C1 segment of cervical spinal cord (tissue), 14 donors: Measurements from ENCODE around the gene TNN.
A peak's percentile ranks its signal among the peaks of the same experiment; 100 is the strongest.

Source experiments
- DNase-seq, 14 donors: peaks; one replicate each; lab custom pipeline; 2025; lab: John Stamatoyannopoulos, UW

The TNN gene

DNA sequence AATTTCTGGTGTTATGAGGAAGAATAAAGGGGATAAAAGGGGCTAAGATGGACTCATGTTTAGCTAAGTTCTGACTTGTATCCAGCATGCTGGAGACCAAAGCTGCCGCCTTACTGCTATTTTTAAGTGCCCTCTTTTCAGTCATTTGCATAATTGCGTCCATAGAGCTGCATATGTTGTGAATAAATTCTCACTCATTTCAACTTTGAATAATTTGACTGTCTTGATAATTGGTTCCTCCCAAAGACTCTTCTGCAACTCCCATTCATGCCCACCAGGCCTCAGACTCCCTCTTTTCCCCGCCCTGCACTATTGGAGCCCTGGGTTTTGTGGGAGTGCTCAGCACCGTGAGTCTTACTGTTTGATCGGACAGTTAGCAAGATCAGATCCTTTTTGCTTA is 79.9 kb downstream of the TNN start:
- no peak for DNase-seq

DNA sequence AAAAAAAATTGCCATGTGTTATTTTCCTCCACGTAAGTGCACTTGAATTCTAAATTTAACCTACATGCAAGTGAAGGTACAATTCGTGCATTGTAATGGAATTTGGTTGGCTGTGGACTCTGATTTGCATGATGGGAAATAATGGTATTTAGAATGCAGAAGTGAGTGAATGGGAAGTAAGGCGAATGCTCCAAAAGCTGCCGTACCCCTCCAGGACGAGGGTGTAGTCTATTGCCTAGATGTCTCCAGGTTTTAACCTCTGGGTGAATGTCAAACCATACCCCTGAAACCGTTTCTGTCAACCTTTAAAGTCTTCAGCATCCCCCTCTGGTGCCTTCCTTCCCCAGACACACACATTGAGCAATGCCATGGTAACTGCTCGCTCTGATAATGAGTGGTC is 80.4 kb downstream of the TNN start:
- DNase-seq, result no peak

DNA sequence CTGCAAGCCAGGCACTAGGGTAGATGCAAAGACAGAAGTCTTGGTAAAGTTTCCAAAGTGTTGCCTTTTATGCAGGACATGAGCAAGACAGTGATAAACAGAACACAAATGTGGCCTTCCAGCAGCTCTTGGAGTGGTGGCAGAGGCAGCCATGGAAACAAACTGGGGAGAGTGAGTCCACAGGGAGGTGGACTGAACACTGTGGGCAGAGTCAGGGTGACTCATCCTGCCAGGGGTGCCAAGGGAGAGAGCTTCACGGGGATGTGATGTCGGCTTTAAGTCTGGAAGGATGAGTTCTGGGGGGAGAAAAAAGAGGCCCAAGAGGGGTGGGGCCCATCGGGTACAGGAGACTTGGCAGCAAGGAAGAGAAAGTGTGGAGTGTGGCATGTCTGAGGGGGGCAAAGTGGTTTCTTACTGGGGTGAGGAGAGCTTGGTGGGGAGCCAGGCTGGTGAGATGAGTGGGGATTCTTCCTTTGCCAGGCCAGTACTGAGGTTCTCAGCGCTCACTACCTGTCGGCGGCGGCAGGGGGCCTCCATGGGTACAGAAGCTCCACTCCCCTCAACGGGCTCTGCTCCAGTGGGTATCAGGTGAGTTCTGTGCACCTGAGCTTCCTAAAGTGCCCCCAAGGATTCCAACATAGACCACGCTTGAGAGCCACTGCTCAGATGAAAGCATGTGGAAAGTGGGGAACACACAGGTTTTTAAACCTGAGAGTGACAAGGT is 83.1 kb downstream of the TNN start:
- DNase-seq, result peak in 2 of 14 donors; percentile 14 to 53

DNA sequence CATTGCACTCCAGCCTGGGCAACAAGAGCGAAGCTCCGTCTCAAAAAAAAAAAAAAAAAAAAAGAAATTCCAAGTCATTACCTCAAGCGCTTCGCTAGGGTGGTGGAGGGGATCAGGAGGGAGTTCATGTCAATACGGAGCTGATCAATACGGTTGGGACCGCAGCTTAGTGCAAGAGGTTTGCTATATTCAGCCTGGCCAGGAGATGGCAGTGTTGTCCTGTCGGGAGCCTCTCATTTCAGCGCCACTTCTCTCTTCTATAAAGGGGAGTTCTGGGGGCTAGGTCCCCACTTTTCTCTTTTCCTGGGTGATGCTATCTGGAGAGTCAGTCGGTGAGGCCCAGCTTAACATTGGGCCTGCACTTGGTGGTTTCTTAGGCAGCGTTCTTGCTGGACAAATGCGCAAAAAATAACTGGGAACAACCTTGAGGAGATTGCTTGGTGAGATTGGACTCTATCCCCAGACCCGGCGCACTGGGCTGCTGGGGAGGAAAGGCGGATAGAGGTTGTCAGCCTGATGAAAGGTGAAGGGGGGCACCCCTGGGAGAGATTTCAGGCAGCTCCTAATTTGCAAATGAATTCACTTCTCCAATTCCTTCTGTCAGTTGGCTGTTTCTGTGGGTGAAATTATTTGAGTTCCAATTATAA is 84.5 kb downstream of the TNN start:
- DNase-seq, result peak in 11 of 14 donors; percentile 12 to 52 (median 26)

DNA sequence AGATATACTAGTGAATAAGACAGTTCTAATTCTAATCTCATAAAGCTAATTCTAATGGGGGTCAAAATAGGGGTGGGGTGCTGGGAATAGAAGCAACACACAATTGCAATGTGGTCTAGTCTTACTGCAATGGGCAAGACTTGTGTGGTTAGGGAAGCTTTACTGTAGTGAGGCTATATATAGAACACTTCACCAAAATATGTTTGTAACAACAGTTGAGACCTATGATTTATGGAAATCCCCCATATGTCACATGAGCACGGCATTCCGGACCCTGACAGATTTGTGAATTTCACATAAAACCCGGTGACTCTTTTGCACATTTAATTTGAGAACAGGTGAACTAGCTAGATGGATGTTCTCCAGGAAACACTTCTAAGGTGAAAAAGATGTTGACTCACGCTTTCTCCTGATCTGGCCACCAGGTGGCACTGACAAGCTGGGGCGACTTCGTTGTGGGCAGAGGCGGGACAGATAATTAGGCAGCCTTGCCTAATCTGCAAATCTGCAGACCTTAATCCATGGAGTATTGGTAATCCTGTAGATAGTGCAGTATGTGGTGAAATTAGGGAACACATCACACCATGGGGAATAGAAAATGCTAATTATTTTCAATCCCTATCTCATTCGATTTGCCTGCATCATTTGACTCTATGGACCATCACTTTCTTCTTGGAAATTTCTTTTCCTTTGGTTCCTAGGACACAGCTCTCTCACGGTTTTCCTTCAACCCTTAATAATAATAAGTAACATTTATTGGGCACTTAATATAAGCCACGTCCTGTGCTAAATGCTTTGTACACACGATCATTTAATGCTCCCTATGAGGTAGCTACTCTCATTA is 87.2 kb downstream of the TNN start:
- DNase-seq, result peak in 8 of 14 donors; percentile 5 to 28 (median 13)

DNA sequence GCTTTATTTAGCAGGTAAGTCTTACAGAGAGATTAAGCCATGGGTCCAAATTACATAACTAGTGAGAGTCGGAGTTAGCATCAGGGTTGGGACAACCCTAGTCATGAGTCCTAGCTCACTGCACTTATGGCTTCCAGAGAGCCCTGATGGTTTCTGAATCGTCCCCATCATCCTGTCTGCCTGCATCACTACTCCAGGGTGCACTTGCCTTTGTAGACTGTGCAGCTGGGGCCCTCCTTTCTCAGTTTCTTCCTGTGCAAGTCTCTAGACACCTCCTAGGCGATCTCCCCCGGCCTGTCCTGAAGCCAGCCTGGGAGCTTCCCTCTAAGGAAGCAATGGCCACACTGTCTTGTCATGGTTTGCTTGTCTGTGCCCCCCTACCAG is 87.8 kb downstream of the TNN start:
- no peak for DNase-seq

DNA sequence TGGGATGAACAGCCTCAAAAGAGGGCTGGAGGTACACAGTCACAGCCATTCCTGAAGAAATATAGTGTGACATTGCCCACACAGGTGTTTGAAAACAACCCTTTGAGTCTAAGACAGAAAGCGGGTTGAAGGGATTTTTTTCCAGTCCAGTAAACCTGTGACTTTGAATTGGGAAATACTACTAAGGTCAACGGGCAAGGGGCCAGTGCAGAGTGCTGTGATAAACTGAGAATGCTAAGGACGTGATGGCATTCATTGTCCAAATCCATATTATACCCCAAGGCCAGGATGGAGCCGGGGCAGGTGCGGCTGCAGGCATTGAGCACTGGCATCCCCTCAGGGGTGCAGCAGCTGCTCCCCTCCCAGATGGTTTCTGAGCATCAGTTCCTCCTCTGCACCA is 88.3 kb downstream of the TNN start:
- DNase-seq, result no peak

DNA sequence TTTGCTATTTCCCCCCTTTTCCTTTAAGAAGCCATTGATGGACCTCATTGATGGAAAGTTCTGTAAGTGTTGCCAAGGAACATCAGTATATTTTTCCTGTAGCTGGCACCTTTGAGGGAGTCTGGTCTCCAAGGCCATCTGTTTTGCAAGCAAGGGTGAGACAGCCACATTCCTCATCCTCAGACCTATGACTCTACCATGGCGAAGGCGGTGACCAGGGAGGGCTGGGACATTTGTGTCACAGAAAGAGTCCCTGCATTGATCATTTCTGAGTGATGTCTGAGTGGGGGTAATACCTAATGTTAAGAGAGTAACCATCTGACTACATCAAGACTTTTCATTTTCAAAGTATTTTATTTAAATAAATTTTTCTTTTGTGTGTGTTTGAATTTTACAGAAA is 89.6 kb downstream of the TNN start:
- no peak for DNase-seq

DNA sequence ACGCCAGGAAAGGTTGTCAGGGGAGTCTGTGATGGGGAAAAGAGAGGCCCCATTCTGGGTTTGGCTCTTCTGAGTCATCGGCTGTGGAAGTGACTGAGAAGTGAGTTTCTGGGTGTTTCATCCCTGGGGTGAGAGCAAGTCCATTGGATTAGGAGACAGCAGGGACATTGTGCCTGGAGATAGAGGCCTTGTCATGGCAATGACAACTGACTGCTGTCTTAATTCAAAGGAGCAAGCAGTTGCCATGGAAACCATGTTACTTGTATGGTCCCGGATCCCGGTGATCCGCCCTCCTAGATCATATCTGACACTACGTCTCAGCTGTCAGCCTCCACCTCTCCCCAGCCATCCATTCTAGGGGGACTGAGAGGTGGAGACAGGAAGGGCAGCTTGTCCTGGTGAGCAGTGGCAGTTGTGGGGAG is 90.5 kb downstream of the TNN start:
- DNase-seq, result no peak

DNA sequence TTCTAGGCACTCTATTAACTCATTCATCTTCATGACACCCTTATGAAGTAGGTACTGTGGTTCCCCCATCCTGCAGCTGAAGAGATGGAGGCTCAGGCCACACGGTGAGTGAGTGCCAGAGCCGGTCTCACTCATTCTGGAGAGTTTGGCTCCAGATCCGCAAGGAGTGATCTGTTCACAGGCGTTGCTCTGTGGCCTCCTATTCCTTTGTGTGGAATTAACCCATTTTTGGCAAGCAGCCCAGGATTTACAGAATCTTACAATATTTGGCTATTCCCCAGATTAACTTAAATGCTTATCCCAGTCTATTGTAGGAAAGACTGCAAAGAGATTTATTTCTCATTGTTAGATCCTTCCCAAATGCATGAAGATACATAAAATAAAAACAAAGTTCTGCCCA is 95.3 kb downstream of the TNN start:
- DNase-seq, result no peak

DNA sequence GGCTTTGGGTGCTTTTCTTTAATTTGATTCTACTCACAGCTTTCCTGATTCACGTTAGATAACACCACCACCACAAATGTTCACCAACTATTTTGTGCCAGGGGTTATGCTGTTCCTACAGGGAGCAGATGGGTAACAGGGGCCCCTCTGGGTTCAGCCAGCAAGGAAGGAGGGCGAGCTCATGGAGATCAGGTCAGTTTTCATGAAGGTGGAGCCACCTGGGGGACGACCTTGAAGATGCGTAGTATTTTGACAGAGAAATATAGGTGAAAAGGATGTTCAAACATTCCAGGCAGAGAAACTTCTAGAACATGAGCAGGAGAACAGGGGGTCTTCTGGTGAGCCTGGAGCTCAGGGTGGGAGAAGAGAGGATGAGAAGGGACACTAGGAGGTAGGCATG is 96.1 kb downstream of the TNN start:
- no peak for DNase-seq

DNA sequence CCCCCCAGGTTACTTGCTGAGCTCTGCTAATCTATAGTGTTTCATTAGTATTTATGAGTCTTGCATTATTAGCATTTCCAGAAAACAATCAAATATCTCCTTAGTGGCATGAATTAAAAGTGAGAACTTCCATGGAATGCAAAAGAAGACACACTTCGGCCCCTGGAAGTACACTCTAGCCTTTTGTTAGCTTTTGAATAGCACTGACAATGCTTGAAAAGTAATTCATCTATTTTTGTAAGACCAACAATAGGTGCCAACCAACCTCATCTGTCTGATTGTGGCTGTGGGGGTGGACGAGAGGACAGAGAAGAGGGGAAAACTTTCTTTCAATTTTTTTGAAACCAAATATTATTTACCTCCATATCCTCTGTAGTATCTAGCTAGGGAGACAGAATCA is 97.1 kb downstream of the TNN start:
- no peak for DNase-seq

DNA sequence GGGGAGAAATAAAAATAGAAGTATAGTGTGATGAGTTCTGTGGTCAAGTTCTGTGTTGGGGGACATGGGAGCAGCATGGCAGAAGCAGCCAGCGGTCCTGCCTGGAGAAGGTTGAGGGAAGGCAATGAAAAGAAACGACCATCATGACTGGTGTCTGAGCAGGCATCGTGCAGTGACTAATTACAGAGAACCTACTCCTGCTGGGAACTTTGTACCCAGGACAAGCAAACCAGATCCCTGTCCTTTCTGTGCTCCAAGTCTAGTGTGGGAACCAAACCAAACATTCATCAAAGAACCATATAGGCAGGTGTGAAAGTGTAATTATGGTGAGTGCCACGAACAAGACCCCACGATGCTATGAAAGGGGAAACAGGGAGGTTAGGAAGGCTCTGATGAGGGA is 99.1 kb downstream of the TNN start:
- no peak for DNase-seq

DNA sequence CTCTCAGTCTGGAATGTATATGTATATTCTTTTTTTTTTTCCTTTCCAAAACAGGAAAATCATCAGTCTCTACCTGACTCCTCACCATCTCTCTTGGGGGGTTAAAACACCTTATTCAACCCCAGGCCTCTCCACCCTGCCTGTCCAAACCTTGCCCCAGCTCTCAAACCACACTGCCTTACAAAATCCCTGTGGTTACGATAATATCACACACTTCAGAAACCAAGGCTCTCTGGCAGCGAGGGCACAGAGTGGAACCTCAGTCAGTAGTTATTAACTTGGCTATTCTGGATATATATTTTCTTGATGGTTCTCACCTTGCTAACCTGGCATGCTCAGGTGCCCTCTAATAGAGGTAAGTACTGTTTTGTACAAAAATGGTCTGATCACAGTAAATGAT is 100.2 kb downstream of the TNN start:
- DNase-seq, result no peak

DNA sequence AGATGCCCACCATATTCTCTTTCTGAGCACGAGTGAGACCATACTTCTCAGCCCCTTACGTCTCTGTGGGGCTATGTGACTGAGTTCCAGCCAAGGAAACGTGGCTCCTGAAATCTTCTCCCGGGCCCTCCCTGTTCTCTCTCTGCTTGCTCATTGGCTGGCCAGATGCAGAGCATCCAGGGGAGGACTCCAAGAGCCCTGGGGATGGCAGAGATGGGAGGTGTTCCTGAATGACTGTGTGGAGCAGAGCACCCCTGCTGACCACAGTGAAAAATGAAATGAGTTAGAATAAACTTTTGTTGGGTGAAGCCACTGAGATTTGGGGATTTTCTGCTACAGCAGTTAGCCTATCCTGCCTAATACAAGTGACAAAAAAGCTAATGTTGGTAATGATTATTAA is 101.1 kb downstream of the TNN start:
- DNase-seq, result no peak

DNA sequence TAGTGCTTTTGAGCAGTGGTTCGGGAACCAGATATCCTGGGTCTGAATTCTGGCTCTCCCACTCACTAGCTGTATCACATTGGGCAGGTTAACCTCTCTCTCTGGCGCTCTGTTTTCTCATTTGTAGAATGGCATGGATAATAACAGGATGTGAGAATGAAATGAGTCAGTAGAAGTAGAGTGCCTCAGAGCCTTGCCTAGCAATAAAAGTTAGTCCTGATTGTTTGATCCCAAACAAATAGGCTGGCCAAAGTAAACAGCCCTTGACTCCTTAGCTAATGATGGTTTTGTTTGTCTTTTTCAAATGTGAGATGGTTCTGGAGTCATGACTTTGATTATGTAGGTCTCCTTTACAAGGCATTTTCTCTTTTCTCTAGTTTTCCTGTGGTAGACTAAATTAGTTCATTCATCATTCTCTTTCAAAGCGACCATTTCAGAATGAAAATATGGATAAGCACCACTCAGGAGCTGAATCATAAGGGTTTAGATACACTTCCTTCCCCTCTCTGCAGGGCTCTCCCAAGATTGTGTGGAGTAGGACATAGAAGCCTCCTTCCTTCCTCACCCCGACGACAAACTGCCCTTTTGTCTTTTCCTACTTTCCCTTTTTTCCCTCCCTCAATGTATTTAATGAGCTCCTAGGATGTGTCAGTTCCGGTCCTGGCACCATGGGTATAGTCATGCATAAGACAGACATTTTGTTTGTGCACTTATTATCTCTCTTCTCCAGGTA is 101.8 kb downstream of the TNN start:
- DNase-seq, result no peak

DNA sequence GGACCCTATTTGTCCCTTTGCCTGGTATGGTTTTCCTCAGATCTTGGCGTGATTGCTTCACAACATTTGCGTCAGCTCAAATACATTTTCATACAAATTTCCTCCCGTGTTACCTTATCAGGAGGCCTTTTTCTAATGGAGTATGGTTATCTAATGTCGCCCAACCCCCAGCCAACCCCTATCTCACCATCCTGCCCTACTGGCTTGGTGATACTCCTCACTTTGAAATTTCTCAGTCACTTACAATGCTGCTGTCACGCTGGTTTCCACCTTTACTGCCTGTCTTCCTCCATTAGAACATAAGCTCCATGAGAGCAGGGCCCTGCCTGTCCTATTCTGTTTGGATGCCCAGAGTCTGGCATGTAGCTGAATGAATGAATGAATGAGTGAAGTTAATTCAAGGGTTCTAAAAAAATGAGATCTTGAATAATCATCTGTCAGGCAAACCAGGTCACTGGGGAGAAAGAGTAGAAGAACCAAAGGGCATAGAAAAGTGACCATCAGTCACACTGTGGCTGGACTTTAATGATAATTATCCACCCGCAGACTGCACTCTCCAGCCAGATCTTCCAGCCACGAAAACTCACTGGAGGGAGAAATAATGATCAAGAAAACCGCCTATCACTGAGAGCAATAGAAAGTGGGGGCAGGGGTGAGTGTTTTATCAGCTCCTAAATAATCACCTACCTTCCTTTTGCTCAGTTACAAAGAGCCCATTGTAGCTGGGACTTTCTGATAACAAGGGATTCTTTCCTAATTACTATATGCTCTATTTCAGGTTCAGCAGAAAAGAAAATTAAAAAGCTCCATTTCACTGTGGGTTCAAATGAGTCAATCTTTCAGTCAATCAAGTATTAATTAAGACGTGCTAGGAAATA is 103.6 kb downstream of the TNN start:
- no peak for DNase-seq

DNA sequence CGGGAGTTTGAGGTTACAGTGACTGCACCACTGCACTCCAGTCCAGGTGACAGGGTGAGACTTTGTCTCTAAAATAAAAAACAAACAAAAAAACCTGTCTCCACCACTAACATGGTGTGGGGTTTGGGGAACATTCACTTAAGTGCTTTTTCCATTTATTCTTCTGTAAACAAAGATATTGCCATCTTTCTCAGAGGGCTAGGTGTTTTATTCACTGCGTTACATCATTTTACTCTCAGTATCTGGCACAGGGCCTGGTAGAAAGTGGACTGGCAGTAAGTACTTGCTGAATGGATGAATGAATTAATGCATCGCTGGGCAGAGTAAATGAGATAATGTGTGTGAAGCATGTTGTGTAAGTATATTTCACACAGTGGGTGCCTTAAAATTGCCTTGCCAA is 104.9 kb downstream of the TNN start:
- no peak for DNase-seq

DNA sequence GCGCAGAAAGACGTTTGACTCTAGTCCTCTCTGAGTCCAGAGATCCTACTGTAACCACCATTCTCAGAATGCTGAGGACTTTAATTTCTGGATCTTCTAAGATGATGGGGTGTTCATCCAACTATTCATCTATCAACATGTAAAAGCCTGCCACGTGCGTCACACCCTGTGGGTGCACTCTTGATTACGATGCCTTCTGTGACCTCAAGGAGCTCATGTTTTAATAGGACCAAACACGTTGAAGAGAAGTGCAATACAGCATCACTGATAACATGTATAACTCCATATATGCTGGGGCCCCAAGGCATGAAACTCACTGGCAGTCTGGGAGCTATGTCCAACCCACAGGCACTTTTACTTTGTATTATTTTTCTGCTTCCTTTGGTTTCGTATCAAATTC is 105.9 kb downstream of the TNN start:
- DNase-seq, result no peak

DNA sequence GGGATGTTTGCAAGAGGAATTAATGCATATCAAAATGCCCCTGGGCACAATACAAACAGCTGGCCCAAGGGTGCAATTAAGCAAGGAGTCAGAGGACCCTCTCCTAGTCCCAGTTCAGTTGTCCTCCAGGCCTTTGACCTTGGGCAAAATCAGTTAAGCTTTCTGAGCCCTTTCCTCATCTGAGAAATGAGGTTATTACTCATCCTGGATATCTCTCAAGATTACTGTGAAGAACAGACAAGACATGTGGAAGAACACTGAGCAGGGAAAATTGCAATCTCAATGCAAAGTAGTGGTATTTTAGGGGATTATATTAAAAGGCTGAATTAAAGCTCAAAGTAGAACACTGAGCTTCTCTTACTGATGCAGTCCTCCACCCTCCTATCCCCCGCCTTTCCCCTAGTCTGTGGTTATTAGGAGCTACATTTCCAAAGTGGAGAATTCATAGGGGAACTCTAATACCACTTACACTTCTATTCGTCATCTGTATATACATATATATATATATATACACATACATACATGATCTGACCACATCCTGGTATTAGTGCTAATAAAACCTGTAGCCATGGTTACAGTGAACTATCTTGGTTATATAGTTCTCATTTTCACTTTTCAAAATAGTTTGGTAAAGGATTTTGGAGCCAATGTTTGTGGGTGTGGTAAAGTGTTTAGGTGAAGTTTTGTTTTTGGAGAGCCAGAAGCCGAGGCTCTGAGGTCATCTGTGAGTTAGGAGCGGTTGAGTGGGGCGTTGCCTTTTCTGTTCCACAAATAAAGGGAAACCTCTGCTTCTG is 106.9 kb downstream of the TNN start:
- DNase-seq, result no peak
